Lower leg skin (tissue), 4 donors: ENCODE data around the gene NTN4. TPM values are rescaled to one million over a fixed set of nuclear protein-coding genes. Genes with fewer than 3 reads are reported as not detected.

Experiments used
- DNase-seq, 2 donors: peaks; one replicate each; pipeline ENCODE4 v3.0.0-alpha.2; 2019; ENCODE audit warnings: low spot score in 2 of 2
- H3K4me3 ChIP-seq: fragments of 200-600 bp; sonication (generic); 2 replicates; pipeline ENCODE4 v1.5.1; 2017; ENCODE audit warnings: mild to moderate bottlenecking, low read depth; ENCODE audit not compliant: poor library complexity, severe bottlenecking
- CTCF ChIP-seq, 3 donors: fragments of 450-650 bp; IDR thresholded peaks; one replicate each; pipeline ENCODE4 v1.5.1; 2016; ENCODE audit warnings: antibody characterized with exemption in 3 of 3, mild to moderate bottlenecking in 3 of 3, moderate library complexity in 2 of 3
- POLR2A ChIP-seq, 2 donors: fragments of 450-650 bp; IDR thresholded peaks; one replicate each; pipeline ENCODE4 v1.6.1; 2016 to 2017; ENCODE audit warnings: antibody characterized with exemption in 2 of 2, mild to moderate bottlenecking in 1 of 2, moderate library complexity in 1 of 2
- WGBS, 2 donors: methylation state at CpG; one replicate each; pipeline ENCODE4 v1.1.5; 2018; 5-methylcytosine and 5-hydroxymethylcytosine counted together
- intact Hi-C: fragments of 100-400 bp; cut with DNase I; formaldehyde crosslinking; loops from one replicate; pipeline ENCODE4 v1.15.0; 2023; ENCODE audit warnings: low total_unique reads
- total RNA-seq, 4 donors: library from RNA; depleted of rRNA; stranded (reverse); fragments of >200 nt; gene quantifications; one replicate each; pipeline ENCODE4 v1.1.0, GENCODE V29; 2016

NTN4 gene
- total RNA-seq, 4 donors from 2014 or later = 11.0 to 30.6 (median 16.8) TPM

- peak in 1 of 2 donors; percentile 53 for DNase-seq
- no peak for TF ChIP-seq POLR2A (IDR thresholded peaks at IDR 0.05)
- TF ChIP-seq CTCF (IDR thresholded peaks at IDR 0.05) = no peak
- intact Hi-C loops = no loop called here
- no peak overlapping the region for H3K4me3 ChIP-seq
Measured at GRCh38 chr12:95763809-95764253, 26.7 kb downstream of the NTN4 start.

GRCh38 chr12:95762123-95762785, 28.3 kb downstream of the NTN4 start:
- intact Hi-C loops = no loop called here
- WGBS, 2 donors = 83 to 90% methylated on average over 3 of the region's 3 CpGs
- H3K4me3 ChIP-seq = no peak overlapping the region
- no peak for DNase-seq
- TF ChIP-seq CTCF (IDR thresholded peaks at IDR 0.05) (no peak), POLR2A (IDR thresholded peaks at IDR 0.05) (no peak)

GRCh38 chr12:95760371-95760770, 30.2 kb downstream of the NTN4 start:
- no peak for TF ChIP-seq CTCF (IDR thresholded peaks at IDR 0.05)
- no peak for TF ChIP-seq POLR2A (IDR thresholded peaks at IDR 0.05)
- no peak overlapping the region for H3K4me3 ChIP-seq
- no peak for DNase-seq
- 83 to 89% methylated on average over 3 of the region's 3 CpGs for WGBS, 2 donors
- intact Hi-C loops = no loop called here

GRCh38 chr12:95759718-95760117, 30.8 kb downstream of the NTN4 start:
- no peak overlapping the region for H3K4me3 ChIP-seq
- TF ChIP-seq POLR2A (IDR thresholded peaks at IDR 0.05) (no peak), CTCF (IDR thresholded peaks at IDR 0.05) (no peak)
- WGBS, 2 donors = 0 to 37% methylated on average over 1 of the region's 1 CpG
- intact Hi-C loops = no loop called here
- DNase-seq = no peak

- DNase-seq = no peak
- 88 to 91% methylated on average over 3 of the region's 3 CpGs for WGBS, 2 donors
- no peak overlapping the region for H3K4me3 ChIP-seq
- TF ChIP-seq CTCF (IDR thresholded peaks at IDR 0.05) (no peak), POLR2A (IDR thresholded peaks at IDR 0.05) (no peak)
- intact Hi-C loops = no loop called here
Measured at GRCh38 chr12:95759039-95759438, 31.5 kb downstream of the NTN4 start.

GRCh38 chr12:95756362-95756761, 34.2 kb downstream of the NTN4 start:
- DNase-seq = no peak
- WGBS, 2 donors = 74 to 84% methylated on average over 5 of the region's 5 CpGs
- TF ChIP-seq POLR2A (IDR thresholded peaks at IDR 0.05) (no peak), CTCF (IDR thresholded peaks at IDR 0.05) (no peak)
- intact Hi-C loops = no loop called here
- no peak overlapping the region for H3K4me3 ChIP-seq
